ENCODE measurements around the gene CDC73. TPM values are rescaled to one million over a fixed set of nuclear protein-coding genes. Genes with fewer than 3 reads are reported as not detected.

CDC73 gene
- total RNA-seq (2014; rRNA removed; shearing (Covaris generic)) = 15.0 and 18.9 TPM in 2 replicates

- peak; percentile 96 for DNase-seq (ENCODE audit: low read depth)
Measured at GRCh38 chr1:193121616-193122593, at the start of gene CDC73. Gene CDC73 (plus strand): TSS chr1:193122031. CDS start chr1:193122201, 170 bp downstream.

GRCh38 chr1:193077991-193078390 lies 43.8 kb upstream of the CDC73 start:
- DNase-seq (ENCODE audit: low read depth) = no peak

- no peak for DNase-seq (ENCODE audit: low read depth)
Measured at GRCh38 chr1:193079187-193079586, 42.6 kb upstream of the CDC73 start.

GRCh38 chr1:193083365-193084088 lies 38.3 kb upstream of the CDC73 start:
- DNase-seq (ENCODE audit: low read depth) = no peak

- no peak for DNase-seq (ENCODE audit: low read depth)
Measured at GRCh38 chr1:193085263-193085662, 36.6 kb upstream of the CDC73 start.

- DNase-seq (ENCODE audit: low read depth) = no peak
Measured at GRCh38 chr1:193086342-193086741, 35.5 kb upstream of the CDC73 start.

GRCh38 chr1:193087893-193088292 lies 33.9 kb upstream of the CDC73 start:
- no peak for DNase-seq (ENCODE audit: low read depth)

- no peak for DNase-seq (ENCODE audit: low read depth)
Measured at GRCh38 chr1:193090865-193091264, 31.0 kb upstream of the CDC73 start.

- DNase-seq (ENCODE audit: low read depth) = no peak
Measured at GRCh38 chr1:193094112-193094511, 27.7 kb upstream of the CDC73 start.

- no peak for DNase-seq (ENCODE audit: low read depth)
Measured at GRCh38 chr1:193102662-193103061, 19.2 kb upstream of the CDC73 start.

GRCh38 chr1:193103759-193104501 lies 17.9 kb upstream of the CDC73 start:
- DNase-seq (ENCODE audit: low read depth) = no peak

GRCh38 chr1:193104502-193104906 lies 17.3 kb upstream of the CDC73 start:
- DNase-seq (ENCODE audit: low read depth) = peak; percentile 73

- peak; percentile 88 for DNase-seq (ENCODE audit: low read depth)
Measured at GRCh38 chr1:193104907-193105820, 16.7 kb upstream of the CDC73 start, which contains the start of gene GLRX2. Gene GLRX2 (minus strand): TSS chr1:193105414. CDS start chr1:193105382, 32 bp downstream.

GRCh38 chr1:193105821-193106177 lies 16.0 kb upstream of the CDC73 start:
- no peak for DNase-seq (ENCODE audit: low read depth)

- no peak for DNase-seq (ENCODE audit: low read depth)
Measured at GRCh38 chr1:193108471-193108870, 13.4 kb upstream of the CDC73 start.

GRCh38 chr1:193109619-193110018 lies 12.2 kb upstream of the CDC73 start:
- DNase-seq (ENCODE audit: low read depth) = no peak

- DNase-seq (ENCODE audit: low read depth) = no peak
Measured at GRCh38 chr1:193110246-193110645, 11.6 kb upstream of the CDC73 start.

- no peak for DNase-seq (ENCODE audit: low read depth)
Measured at GRCh38 chr1:193110864-193111263, 11.0 kb upstream of the CDC73 start.

- DNase-seq (ENCODE audit: low read depth) = peak; percentile 67
Measured at GRCh38 chr1:193111641-193112090, 10.2 kb upstream of the CDC73 start.

- DNase-seq (ENCODE audit: low read depth) = no peak
Measured at GRCh38 chr1:193113258-193113991, 8.4 kb upstream of the CDC73 start.

All from RPMI7951 (cell line).